Middle frontal gyrus (tissue), 1 donor: ENCODE data around the gene ASCL2.

Experiments
- DNase-seq: peaks from one replicate; pipeline ENCODE4 v3.0.0-alpha.2; 2015; ENCODE audit warnings: low spot score; ENCODE audit errors: extremely low spot score

ASCL2 gene

DNA sequence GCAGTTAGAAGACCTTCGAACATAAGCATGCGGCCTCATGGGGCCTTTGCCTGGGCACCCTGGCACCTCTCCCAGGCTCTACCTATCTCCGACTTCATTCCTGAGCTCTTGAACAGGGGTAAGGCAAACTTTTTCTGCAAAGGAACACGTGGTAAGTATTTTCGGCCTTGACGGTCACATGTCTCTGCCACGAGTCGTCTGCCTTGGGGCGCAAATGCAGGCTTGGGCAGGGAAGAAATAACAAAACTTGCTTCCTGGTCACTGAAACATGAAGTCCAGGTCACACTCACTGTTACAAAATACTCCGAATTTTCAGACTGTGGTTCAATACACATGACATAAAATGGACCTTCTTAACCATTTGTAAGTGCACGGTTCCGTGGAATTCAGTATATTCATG is 3.4 kb upstream of the ASCL2 start:
- no peak for DNase-seq

DNA sequence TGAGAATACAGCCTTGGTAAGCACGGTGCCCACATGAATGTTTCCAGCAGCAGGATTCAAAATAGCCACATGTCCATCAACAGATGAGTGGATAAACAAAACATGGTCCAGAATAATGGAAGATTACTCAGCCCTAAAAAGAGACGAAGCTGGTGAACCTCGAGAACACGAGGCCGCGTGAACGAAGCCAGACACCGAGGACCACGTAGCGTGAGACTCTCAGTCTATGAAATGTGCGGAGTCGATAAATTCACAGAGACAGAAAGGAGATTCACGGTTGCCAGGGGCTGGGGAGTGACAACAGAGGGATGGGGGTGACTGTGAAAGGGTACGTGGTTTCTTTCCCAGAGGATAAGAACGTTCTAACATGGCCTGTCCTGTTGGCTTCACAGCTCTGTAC is 2.9 kb upstream of the ASCL2 start:
- no peak for DNase-seq

DNA sequence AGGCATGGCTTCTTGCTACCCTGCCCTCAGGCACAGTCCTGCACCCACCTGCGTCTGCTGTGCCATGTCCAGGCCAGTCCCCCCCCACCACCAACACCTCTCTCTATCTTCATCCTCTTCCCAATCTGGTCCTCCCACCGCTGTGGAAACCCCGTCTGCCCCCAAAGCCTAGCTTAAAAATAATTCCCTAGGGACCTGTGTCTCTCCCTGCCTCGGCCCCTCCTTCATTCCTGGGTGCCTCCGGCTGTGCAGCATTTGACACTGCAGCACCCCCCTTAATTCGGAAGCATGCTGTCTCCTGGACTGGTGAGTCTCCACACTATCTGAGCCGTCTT is 2.5 kb upstream of the ASCL2 start:
- no peak for DNase-seq

DNA sequence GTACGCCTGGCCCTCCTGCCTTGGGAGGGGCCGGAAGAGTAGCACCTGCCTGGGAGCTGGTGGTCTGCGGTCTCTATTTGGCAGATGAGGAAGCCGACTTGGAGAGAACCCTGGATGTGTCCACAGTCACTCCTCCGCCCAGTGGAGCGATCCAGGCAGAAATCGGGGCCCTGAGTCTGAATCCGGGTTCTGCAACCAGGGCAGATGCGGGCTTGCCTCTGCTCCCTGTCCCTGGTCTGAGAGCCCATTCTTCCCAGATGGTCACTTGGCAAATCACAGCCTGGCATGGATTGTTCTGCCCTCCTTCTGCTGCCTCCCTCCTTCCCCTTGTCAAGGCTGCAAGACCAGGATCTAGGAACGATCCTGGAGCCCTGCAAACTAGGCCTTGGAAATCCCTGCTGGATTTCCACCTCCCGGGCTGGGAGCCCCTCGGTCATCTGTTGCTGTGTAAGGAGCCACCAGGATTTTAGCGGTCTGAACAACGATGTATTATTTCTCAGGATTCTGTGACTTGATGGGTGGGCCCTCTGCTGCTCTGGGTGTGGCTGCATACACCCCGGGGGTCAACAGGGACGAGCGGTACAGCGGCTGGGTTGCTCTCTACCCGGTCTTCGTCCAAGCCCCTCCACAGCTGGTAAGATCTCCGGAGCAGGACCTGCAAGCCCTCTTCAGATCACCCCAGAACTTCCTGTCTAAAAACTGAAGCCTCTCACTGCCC is 2.0 kb upstream of the ASCL2 start:
- DNase-seq = no peak

DNA sequence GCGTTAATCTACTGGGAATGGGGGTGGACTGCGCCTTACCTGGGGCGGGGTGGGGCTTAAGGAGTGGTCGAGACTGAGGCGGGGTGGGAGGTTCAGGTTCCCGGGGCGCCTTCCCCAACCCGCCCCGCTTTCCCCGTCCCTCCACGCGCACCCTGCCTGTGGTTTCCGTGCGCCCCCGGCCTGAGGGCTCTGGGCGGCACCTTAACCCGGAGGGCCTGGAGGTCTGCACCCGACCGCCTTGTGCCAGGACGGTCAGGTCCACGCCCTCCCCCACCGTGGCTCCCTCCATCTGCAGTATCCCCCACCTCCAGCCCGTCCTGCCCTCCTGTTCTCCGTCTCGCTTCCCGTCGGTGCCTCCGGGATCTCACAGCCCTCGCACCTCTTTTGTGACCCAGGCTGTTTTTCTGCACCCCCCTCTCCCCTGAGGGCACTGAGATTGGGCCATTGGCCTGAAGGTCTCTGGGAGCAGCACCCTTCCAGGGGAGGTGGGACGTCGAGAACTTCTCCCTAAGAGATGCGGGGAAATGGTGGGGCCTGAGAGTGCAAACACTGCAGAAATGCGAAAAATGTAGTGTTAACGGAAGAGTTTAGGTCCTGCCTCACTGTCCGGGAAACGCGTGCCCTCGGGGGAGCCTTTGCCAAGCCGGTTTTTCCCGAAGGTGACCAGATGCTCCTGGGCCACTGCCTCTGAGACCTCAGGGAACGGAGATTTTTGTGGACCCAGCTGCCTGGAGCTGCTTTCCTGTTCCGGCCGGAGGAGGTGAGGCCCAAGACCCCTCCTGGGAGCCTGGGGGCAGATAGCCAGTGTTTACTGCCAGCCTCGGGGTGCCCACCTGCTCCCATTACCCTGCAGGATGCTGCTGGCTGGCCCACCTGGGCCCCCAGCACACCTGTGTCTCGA is 1.2 kb upstream of the ASCL2 start:
- no peak for DNase-seq

DNA sequence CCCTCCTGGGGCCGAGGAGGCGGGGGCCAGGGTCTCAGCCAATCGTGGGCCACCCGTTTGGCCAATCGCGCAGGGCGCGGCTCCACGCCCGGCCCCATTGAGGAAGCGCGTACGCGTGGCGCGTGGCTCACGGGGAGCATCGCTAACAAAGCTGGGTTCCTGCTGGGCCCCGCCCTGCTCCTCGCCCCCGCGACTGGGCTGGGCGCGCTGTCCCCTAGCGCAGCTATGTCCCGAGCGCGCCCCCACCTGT is 614 bp upstream of the ASCL2 start:
- DNase-seq = no peak

DNA sequence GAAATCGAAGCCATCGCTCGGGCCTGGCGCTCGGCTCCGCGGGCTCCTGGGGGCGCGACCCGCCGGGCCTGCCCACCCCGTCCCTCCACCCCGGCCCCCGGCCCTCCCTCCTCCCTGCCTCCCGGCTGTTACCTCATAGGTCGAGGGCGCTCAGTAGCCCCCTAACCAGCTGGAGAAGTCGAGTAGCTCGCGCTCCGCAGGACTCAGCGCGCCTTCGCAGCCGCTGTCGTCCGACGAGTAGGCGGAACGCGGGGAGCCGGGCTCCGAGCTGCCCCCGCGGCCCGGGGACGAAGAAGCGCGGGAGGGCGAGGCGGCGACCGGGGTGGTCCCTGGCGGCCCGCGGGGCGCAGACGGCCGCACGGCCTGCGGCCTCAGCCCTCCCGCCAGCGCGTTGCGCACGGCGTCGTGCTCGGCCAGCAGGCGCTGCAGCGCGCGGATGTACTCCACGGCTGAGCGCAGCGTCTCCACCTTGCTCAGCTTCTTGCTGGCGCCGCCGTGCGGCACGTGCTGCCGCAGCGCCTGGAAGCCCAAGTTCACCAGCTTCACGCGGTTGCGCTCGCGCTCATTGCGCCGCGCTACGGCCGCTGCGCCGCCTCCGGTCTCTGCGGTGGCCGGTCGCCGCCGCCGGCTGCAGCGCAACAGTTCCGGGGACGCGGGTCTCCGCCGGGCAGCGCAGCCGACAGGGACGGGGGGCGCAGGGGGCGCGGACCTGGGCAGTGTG is 627 bp downstream of the ASCL2 start:
- DNase-seq = no peak

DNA sequence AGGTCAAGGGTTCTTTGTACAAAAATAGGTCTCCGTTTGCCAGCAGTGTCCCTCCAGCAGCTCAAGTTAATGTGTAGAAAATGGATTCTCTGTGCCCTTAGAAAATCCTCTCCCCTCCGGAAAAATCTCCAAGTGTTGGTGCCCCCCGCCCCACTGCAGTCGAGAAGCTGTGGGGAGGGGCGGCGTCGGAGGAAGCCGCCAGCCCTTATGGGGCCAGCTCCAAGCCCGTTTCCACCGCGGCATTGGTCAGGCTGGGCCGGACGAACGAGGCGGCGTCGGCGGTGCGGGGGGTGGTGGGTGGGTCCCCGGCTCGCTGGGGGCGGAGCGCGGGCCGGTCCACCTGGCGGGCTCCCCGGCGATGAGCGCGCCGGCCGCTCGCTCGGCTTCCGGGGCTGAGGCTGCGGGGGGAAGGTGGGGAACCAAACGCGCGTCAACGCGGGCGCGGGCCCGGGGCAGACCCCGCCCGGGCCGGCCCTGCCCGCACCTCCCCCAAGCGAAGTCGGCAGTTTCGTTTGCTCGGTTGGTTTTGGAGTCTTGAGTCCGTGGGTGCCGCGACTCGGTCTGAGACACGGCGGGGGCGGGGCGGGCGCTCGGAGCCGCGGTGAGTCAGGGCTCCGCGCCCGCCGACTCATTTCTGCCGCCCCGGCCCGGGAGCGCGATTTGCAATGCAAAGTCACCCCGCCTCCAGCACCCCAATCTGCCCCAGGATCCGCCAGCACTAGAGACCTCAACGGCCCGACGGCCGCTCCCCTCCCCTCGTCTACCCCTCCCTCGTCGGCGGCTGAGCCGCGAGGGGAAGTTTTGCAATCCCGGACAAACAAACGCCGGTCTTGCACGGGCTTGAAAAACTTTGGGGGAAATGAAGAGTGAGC is 1.4 kb downstream of the ASCL2 start:
- no peak for DNase-seq

DNA sequence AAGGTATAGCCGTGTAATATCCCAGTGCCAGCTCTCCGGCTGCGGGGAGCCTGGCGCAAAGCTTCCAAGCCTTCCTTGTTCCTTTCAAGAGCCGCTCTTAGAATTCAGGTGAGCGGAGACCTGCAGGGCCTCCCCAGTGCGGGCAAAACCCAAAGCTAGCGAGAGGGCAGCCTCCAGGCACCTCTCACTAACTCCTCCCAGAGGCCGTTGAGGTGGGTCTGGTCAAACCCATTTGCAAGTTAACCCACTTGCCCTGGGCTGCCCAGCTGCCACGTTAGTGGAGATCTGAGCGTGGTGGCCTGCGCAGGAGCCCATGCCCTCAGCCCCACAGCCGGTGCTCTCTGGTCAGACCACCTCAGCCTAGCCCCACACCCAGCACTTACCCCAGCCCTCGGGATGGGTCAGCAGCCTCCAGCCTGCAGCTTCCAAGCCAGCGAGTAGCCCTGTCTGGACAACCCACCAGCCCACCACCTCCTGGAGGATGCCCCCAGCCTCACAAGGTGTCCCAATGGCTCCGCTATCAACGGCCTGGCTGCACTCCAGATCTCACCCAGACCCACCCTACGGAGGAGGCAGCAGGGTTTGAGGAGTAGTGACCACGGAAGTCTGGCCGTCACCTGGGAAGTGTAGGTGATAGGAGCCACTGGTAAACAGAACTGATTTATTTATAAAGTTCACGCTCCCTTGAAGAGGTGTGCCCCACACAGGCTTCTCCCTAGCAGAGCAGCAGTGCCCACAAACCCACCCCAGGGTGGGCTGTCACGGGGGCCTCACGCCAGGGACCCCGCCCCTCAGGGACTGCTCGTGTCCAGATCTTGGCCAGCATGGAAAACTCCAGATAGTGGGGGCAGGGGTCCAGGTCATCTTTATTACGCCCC is 2.3 kb downstream of the ASCL2 start:
- no peak for DNase-seq

DNA sequence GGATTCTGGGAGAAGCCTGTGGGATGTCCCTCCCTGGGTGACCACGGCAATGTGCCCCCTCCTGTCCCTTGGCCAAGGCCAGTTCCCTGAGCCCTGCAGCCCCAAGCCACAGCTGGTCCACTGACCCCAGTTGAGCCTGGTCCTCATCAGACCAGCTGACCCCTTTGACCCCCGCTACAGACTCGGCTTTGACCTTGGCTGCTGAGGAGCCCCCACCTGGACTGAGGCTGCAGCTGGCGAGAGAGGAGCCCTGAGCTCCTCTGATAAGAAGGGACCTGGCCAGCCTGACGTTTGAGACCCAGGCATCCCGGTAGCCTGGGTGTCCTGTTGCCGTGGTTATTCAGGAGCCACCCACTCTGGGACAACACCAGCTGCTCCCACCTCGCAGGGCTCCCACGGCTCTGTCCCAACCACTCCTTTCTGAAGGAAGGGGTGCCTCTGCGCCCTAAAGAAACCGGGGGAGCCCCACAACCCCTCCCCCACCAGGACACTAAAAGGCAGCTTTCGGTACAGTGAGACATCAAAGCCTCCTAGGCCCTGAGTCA is 3.0 kb downstream of the ASCL2 start:
- DNase-seq = no peak

DNA sequence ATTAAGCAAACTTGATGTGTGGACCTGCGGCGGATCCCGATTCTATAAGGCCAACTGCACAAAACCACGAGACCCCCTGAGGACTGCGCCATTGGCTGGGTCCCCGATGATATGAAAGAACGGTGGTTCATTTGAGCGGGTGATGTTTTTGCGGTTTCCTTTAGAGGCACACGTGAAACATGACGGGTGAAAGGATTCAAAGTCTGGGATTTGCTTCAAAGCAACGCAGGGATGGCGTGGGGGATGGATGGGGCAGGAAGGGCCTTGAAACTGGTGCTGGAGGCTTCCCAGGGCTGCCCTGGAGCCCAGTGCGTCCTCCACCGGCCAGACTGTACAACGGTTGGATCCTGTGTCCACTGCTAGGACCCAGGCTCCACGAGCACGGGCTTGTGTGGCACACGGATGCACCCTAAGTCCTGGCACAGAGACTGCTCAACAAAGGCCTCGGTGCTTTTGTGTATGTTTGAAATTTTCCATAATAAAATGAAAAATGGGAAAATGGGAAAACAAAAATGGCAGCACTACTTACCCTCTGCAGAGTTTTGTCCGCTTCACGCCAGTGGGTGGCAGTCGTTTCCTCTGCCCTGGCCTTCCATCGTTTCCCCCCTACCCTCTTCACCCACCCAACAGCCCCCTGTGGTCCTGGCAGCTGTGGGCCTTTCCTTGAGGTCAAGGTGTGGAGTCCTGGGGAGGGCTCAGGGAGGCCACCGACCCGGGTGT is 3.6 kb downstream of the ASCL2 start:
- DNase-seq = no peak

DNA sequence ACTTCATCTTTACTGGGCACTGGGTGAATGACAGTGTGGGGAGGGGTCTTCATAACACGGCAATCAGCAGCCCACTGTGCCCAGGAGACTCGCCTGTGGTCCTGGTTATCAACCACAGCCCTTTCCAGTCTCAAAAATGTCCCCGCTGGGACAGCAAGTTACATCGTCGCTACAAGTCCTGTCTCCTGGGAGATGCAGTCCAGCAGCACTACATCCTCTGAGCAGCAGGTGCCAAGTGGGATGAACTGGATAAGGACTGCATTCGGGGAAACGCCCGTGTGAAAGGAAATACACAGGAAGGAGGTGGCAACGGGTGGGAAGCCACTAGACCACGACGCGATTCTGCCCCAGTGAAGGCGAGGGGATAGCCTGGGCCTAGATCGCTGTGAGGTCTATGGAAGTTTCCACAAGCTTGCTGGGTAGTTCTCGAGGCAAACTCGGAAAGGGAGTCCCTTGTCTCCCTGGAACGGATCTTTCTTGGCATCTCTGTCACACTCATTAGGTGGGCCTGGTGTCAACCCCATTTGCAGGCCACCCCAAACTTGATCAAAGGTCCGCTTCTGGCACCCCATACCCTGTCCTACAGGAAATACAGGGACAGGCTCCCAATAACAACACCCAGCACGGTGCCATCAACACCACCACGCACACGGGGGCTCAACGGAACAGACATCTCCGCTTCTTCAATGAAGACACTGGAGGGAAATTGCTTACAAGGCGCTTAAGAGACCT is 4.4 kb downstream of the ASCL2 start:
- DNase-seq = no peak

DNA sequence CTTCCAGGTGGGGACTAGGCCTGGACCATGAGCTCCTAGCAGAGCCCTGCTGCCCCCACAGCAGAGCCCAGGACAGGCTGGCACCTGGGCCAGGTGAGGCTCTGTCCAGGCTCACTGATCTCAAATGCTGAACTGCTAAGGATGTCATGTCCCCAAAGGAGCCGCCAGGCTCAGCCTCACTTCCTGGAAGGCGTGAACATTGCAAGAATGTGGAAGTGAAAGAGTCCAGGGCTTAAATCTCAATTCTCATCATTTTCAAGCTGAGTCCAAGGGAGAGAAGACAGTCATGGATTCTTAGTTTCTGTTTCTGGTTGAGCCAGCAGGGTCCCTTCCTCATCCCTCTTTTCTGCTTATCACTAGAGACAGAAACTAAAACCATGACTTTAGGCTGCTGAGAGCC is 5.0 kb downstream of the ASCL2 start:
- DNase-seq = no peak

DNA sequence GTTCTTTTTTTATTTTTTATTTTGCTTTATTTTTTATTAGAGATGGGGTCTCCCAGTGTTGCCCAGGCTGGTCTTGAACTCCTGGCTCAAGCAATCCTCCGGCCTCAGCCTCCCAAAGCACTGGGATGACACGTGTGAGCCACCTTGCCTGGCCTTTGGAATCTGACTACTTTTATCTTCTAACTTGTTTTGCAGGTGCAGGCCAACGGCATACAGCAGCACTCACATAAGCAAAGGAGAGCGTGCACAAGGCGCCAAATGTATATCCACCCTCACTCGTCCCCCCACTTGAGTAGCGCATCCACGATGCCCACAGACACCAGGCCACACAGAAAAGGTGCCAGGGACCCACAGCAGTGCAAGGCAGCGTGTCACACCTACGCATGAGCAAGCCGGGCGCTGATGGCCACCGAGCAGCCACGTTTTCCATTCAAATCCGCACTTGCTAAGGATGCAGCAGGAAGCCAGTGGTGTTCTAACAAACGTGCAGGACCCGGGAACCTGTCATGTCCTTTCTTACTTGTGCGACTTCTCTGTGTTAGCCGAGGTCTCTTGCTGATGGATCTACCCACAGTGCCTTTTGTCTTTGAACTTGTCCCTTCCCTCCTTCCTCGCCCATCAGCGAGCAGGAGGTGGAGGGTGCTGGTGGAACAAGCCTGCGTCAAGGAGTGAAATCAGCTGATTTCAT is 5.9 kb downstream of the ASCL2 start:
- DNase-seq = no peak

DNA sequence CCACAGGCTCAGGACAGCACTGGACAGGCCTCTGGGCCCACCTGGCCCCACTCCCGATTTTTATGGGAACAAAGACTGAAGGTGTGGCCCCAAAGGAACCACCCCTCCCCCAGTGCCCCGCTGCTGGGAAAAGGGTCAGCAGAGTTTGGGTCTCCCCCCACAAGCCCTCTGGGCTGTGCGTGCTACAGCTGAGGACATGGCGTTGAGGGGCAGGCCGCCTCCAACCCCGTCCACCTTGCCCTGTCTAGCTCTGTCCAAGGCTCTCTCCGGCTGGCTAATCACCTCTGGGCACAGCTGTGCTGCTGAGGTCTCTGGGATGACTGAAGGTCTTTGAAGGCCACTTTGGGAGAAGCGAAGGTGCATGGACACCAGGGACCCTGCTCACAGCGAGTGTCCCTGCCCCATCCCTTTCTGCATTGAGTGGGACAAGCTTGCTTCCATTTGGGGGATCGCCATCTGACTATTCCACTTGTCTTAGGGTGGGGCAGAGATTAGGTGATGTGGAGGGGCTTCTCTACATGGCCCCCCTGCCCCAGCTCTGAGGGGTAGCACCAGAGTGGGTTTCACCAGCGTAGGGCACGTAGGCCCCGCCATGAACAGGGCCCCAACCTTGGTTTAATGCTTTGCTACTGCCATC is 6.5 kb downstream of the ASCL2 start:
- no peak for DNase-seq

DNA sequence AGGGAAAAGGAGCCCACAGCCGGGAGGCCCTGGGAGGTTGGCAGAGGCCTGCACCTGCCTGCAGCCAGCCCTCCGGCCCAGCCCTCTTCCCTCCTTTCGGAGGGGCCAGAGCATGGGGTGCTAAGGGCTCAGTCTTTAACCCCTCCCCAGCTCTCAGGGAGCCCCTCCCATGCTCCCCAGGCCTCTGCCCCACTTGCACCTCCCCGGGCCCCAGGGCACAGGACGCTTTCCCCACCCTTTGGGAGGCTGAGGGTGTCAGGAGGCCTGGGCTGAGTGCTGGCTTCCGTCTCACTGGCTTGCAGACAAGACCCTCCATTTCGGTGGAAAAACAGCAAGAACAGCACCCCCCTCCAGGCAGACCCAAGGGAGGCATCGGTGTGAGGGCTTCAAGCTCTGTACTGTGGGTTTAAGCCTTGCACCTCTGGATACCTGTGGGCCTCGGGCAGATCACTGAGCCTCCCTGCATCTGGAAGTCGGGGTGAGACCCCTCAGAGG is 7.3 kb downstream of the ASCL2 start:
- no peak for DNase-seq

DNA sequence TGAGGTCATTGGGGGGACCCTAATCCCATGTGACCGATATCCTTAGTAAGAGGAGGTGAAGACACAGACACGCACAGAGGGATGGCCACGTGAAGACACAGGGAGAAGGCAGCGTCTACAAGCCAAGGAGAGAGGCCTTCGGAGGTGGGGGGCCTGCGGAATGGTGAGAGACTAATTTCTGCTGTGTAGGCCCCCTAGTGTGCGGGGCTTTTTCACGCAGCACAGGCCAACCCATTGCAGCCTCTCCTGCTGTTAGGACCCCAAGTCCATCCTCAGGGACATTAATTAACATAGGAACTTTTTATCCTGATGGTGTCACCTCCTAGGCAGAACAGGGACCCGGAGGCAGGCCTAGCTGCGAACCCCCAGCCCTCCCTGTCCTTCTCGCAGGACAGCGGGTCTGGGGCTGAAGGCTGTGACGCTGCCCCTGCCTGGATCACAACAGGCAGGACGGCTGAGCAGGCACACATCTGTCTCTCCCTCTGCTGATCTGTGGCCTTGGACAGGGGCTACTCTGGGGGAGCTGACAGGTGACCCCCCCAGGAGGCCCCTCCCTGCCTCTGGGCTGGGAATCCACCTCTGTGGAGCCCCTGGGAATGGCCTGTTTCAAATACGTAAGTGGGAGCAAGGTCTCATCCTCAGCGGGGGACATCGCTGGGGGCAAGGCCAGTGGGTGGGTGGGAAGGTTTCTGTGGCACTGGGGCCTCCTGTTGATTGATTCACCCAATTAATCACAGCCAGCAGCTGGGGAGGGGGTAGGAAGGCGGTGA is 7.9 kb downstream of the ASCL2 start:
- DNase-seq = no peak
